ENCODE data around the gene FBXO42.

FBXO42 gene

GRCh38 chr1:16392740-16393569 lies 40.7 kb upstream of the FBXO42 start:
- DNase-seq (ENCODE audit: low read depth) = no peak
- H3K4me3 ChIP-seq (ENCODE audit: low read length) = no peak overlapping the region
- TF ChIP-seq CTCF (IDR thresholded peaks at IDR 0.05; ENCODE audit: insufficient read depth, low read depth, low read length, missing control alignments) = no peak

GRCh38 chr1:16391411-16391810 lies 39.1 kb upstream of the FBXO42 start:
- no peak for TF ChIP-seq CTCF (IDR thresholded peaks at IDR 0.05; ENCODE audit: insufficient read depth, low read depth, low read length, missing control alignments)
- no peak overlapping the region for H3K4me3 ChIP-seq (ENCODE audit: low read length)
- DNase-seq (ENCODE audit: low read depth) = no peak

GRCh38 chr1:16387201-16388188 lies 35.2 kb upstream of the FBXO42 start:
- TF ChIP-seq CTCF (IDR thresholded peaks at IDR 0.05; ENCODE audit: insufficient read depth, low read depth, low read length, missing control alignments) = no peak
- no peak overlapping the region for H3K4me3 ChIP-seq (ENCODE audit: low read length)
- no peak for DNase-seq (ENCODE audit: low read depth)

GRCh38 chr1:16386454-16387113 lies 34.3 kb upstream of the FBXO42 start:
- peak; percentile 81 for DNase-seq (ENCODE audit: low read depth)
- TF ChIP-seq CTCF (IDR thresholded peaks at IDR 0.05; ENCODE audit: insufficient read depth, low read depth, low read length, missing control alignments) = no peak
- H3K4me3 ChIP-seq (ENCODE audit: low read length) = no peak overlapping the region

GRCh38 chr1:16385659-16386453 lies 33.6 kb upstream of the FBXO42 start:
- no peak for DNase-seq (ENCODE audit: low read depth)
- H3K4me3 ChIP-seq (ENCODE audit: low read length) = no peak overlapping the region
- no peak for TF ChIP-seq CTCF (IDR thresholded peaks at IDR 0.05; ENCODE audit: insufficient read depth, low read depth, low read length, missing control alignments)

GRCh38 chr1:16383888-16384287 lies 31.6 kb upstream of the FBXO42 start:
- no peak overlapping the region for H3K4me3 ChIP-seq (ENCODE audit: low read length)
- no peak for TF ChIP-seq CTCF (IDR thresholded peaks at IDR 0.05; ENCODE audit: insufficient read depth, low read depth, low read length, missing control alignments)
- no peak for DNase-seq (ENCODE audit: low read depth)

Data from epithelial cell of esophagus (primary cell).